PC-3 (cell line): ENCODE data around the gene TBC1D24.

Source experiments
- CTCF ChIP-seq: fragments of 300-600 bp; sonication (generic); conservative IDR thresholded peaks from 2 replicates; pipeline ENCODE4 v1.5.1; 2017; ENCODE audit warnings: antibody characterized with exemption, low read depth, mild to moderate bottlenecking, low read length
- EZH2 ChIP-seq: fragments of 300-600 bp; sonication (generic); IDR thresholded peaks from one replicate; pipeline ENCODE4 v1.6.1; 2017; ENCODE audit warnings: antibody characterized with exemption, mild to moderate bottlenecking, low read length; ENCODE audit not compliant: unreplicated experiment
- EZH2phosphoT487 ChIP-seq: fragments of 300-600 bp; sonication (generic); IDR thresholded peaks from 2 replicates; pipeline ENCODE4 v1.6.1; 2018; ENCODE audit warnings: mild to moderate bottlenecking, antibody characterized with exemption, low read length, borderline replicate concordance

DNA sequence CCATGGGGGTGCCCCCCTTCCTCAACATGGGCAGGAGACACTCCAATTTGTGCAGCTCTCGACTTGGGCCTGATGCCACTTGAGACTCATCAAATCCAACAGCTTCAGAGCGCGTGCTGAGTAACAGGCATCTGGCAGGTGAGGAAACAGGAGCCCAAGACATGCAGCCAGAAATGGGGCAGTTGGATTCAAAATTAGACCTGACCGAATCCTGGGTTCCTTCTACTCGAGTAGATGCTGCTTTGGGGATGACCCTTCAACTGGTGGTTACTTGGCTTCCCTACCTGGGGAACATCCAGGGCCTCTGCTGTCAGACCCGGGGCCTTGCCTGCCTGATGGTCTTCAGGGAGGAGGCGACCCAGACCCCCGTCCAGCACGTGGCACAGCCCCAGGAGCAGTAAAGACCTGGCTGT lies 4.3 kb upstream of the TBC1D24 start:
- TF ChIP-seq CTCF: no peak
- no peak for TF ChIP-seq EZH2
- TF ChIP-seq EZH2phosphoT487: no peak
